GM19438 (cell line): ENCODE measurements around the gene FMO5.

Source experiments
- ATAC-seq: cut with Tn5 transposase; IDR thresholded peaks from one replicate; pipeline ENCODE4 v1.9.1; 2021; ENCODE audit warnings: low read depth; ENCODE audit not compliant: unreplicated experiment

The FMO5 gene

GRCh38 chr1:147225193-147225730 is at the start of gene FMO5:
TSS of gene FMO5 (minus strand) at chr1:147225339. CDS start at chr1:147225029, 310 bp downstream.
- ATAC-seq: peak; percentile 80

GRCh38 chr1:147273409-147274336 is 48.5 kb upstream of the FMO5 start:
- ATAC-seq: no peak

- no peak for ATAC-seq
Measured at GRCh38 chr1:147272042-147272441, 46.9 kb upstream of the FMO5 start.

- ATAC-seq: no peak
Measured at GRCh38 chr1:147270721-147271120, 45.6 kb upstream of the FMO5 start.

GRCh38 chr1:147267711-147268110 is 42.6 kb upstream of the FMO5 start:
- ATAC-seq: no peak

- no peak for ATAC-seq
Measured at GRCh38 chr1:147266381-147266780, 41.2 kb upstream of the FMO5 start.

GRCh38 chr1:147264158-147264768 is 39.1 kb upstream of the FMO5 start:
- ATAC-seq: no peak

- ATAC-seq: no peak
Measured at GRCh38 chr1:147260956-147261355, 35.8 kb upstream of the FMO5 start.

- ATAC-seq: no peak
Measured at GRCh38 chr1:147252540-147252939, 27.4 kb upstream of the FMO5 start.

GRCh38 chr1:147247656-147248238 is 22.6 kb upstream of the FMO5 start:
- no peak for ATAC-seq

- no peak for ATAC-seq
Measured at GRCh38 chr1:147246910-147247655, 21.9 kb upstream of the FMO5 start.

- ATAC-seq: no peak
Measured at GRCh38 chr1:147246044-147246690, 21.0 kb upstream of the FMO5 start.

GRCh38 chr1:147245586-147246021 is 20.5 kb upstream of the FMO5 start:
- no peak for ATAC-seq

- ATAC-seq: no peak
Measured at GRCh38 chr1:147245129-147245528, 20.0 kb upstream of the FMO5 start.

- ATAC-seq: no peak
Measured at GRCh38 chr1:147243841-147244240, 18.7 kb upstream of the FMO5 start.

GRCh38 chr1:147243228-147243685 is 18.1 kb upstream of the FMO5 start:
- ATAC-seq: no peak

- ATAC-seq: peak; percentile 86
Measured at GRCh38 chr1:147242449-147243227, 17.5 kb upstream of the FMO5 start, which contains the start of gene CHD1L. TSS of gene CHD1L (plus strand) at chr1:147242684. CDS start at chr1:147242704, 20 bp downstream.

GRCh38 chr1:147241934-147242448 is 16.9 kb upstream of the FMO5 start:
- ATAC-seq: no peak
